PC-9 (cell line): ENCODE data around the gene APOC4. TPM values are rescaled to one million over a fixed set of nuclear protein-coding genes. Genes with fewer than 3 reads are reported as not detected.

ENCODE experiments used
- BruUV-seq: library from RNA; stranded (reverse); fragments of 400-500 nt; replicated peaks from 2 replicates; lab custom pipeline; 2021; lab: Mats Ljungman, UMichigan
- CTCF ChIA-PET: fragments of 300-600 bp; sonication (Branson Sonifier 250); formaldehyde crosslinking; loops from one replicate; lab custom pipeline; 2022; ENCODE audit warnings: antibody characterized with exemption; lab: Charles Lee
- POLR2A ChIA-PET: fragments of 300-600 bp; sonication (Branson Sonifier 250); formaldehyde crosslinking; loops from one replicate; lab custom pipeline; 2022; ENCODE audit warnings: antibody characterized with exemption; ENCODE audit not compliant: unreplicated experiment; lab: Charles Lee
- DNase-seq, 2 experiments: peaks; one replicate each; pipeline versions ENCODE4 v3.0.0 to v3.0.0-alpha.2; 2015 to 2022; ENCODE audit warnings: mixed read lengths in 1 of 2
- H2AFZ ChIP-seq: fragments of 200-600 bp; sonication (generic); 2 replicates; pipeline ENCODE4 v1.8.1; 2017; ENCODE audit warnings: antibody characterized with exemption
- H3F3A ChIP-seq: fragments of 200-600 bp; sonication (generic); 2 replicates; pipeline ENCODE4 v1.8.1; 2017; ENCODE audit warnings: antibody characterized with exemption, mild to moderate bottlenecking, low read depth; ENCODE audit not compliant: insufficient read depth
- H3K27ac ChIP-seq: fragments of 200-600 bp; sonication (generic); 2 replicates; pipeline ENCODE4 v1.6.1; 2016; ENCODE audit warnings: mixed run types
- H3K27me3 ChIP-seq: fragments of 200-600 bp; sonication (generic); 2 replicates; pipeline ENCODE4 v1.6.1; 2016; ENCODE audit warnings: low read depth, mixed run types; ENCODE audit not compliant: insufficient read depth
- H3K36me3 ChIP-seq: fragments of 200-600 bp; sonication (generic); 2 replicates; pipeline ENCODE4 v1.6.1; 2016; ENCODE audit warnings: low read depth, mixed run types
- H3K4me1 ChIP-seq: fragments of 200-600 bp; sonication (generic); replicated peaks from 2 replicates; pipeline ENCODE4 v1.6.1; 2016; ENCODE audit warnings: mixed run types; ENCODE audit not compliant: insufficient read depth
- H3K4me2 ChIP-seq: fragments of 200-600 bp; sonication (generic); 2 replicates; pipeline ENCODE4 v1.6.1; 2017; ENCODE audit warnings: mixed run types
- H3K4me3 ChIP-seq: fragments of 200-600 bp; sonication (generic); 2 replicates; pipeline ENCODE4 v1.6.1; 2016; ENCODE audit warnings: mixed run types
- H3K79me2 ChIP-seq: fragments of 200-600 bp; sonication (generic); 2 replicates; pipeline ENCODE4 v1.6.1; 2017; ENCODE audit warnings: low read depth, mixed run types
- H3K9me2 ChIP-seq: fragments of 200-600 bp; sonication (generic); 2 replicates; pipeline ENCODE4 v1.8.1; 2017; ENCODE audit warnings: mild to moderate bottlenecking; ENCODE audit not compliant: insufficient read depth
- H3K9me3 ChIP-seq: fragments of 200-600 bp; sonication (generic); 2 replicates; pipeline ENCODE4 v1.8.1; 2016; ENCODE audit warnings: low read depth; ENCODE audit not compliant: insufficient read depth
- H4K20me1 ChIP-seq: fragments of 200-600 bp; sonication (generic); 2 replicates; pipeline ENCODE4 v1.8.1; 2017; ENCODE audit not compliant: insufficient read depth
- EZH2 ChIP-seq: fragments of 200-600 bp; sonication (generic); IDR thresholded peaks from 2 replicates; pipeline ENCODE4 v1.8.0; 2017; ENCODE audit warnings: antibody characterized with exemption, low read depth
- intact Hi-C: fragments of 100-400 bp; cut with micrococcal nuclease; formaldehyde crosslinking; loops from one replicate; pipeline ENCODE4 v1.10.0; 2022; ENCODE audit not compliant: unreplicated experiment
- total RNA-seq: library from RNA; stranded (reverse); gene quantifications from 2 replicates; pipeline ENCODE4 v1.2.3, GENCODE V29; 2021
- TF ChIP-seq, protein P1 (sequence below): fragments of 200-600 bp; sonication (generic); conservative IDR thresholded peaks from 2 replicates; pipeline ENCODE4 v1.6.1; 2017; ENCODE audit warnings: mixed run types, antibody characterized with exemption, mild to moderate bottlenecking, moderate library complexity

Gene APOC4
- total RNA-seq, 1 experiment from 2014 or later: not detected

DNA sequence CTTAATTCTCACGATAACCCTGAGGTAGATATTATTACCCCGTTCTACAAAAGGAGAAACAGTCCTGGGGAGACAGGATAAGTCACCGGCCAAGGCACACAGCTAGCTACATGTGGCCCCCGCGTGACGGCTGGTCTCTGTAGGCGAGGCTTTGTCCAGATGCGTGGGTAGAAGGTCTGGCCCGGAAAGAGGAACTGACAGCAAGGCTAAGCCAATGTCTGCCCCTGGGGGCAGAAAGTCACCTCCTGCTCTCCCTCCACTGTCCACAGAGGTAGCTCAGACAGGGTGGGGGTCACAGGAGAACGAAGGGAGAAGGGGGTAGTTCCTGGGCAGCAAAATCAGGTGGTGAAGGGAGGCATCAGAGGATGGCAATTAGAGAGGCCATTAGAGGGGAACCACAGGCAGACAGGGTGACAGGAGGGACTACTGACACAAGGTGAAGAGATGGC lies 1.8 kb downstream of the APOC4 start:
- Histone ChIP-seq H3K79me2 (no peaks in the 10 kb centered on the region), H3K4me1 (no peaks in the 10 kb centered on the region), H3F3A (no peaks in the 10 kb centered on the region), H3K36me3 (no peaks in the 10 kb centered on the region), H3K4me3 (no peak overlapping the region), H3K4me2 (no peak overlapping the region), H2AFZ (no peak overlapping the region), H3K27me3 (no peaks in the 10 kb centered on the region), H3K9me2 (no peaks in the 10 kb centered on the region), H3K27ac (no peak overlapping the region), H3K9me3 (no peaks in the 10 kb centered on the region), H4K20me1 (no peaks in the 10 kb centered on the region)
- intact Hi-C loops: no loop called here
- no peak for TF ChIP-seq EZH2
- TF ChIP-seq, protein P1, sequence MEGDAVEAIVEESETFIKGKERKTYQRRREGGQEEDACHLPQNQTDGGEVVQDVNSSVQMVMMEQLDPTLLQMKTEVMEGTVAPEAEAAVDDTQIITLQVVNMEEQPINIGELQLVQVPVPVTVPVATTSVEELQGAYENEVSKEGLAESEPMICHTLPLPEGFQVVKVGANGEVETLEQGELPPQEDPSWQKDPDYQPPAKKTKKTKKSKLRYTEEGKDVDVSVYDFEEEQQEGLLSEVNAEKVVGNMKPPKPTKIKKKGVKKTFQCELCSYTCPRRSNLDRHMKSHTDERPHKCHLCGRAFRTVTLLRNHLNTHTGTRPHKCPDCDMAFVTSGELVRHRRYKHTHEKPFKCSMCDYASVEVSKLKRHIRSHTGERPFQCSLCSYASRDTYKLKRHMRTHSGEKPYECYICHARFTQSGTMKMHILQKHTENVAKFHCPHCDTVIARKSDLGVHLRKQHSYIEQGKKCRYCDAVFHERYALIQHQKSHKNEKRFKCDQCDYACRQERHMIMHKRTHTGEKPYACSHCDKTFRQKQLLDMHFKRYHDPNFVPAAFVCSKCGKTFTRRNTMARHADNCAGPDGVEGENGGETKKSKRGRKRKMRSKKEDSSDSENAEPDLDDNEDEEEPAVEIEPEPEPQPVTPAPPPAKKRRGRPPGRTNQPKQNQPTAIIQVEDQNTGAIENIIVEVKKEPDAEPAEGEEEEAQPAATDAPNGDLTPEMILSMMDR: no peak
- ChIA-PET CTCF (no interaction called here), POLR2A (no interaction called here)
- DNase-seq: no peak
- BruUV-seq: no TSS peak

DNA sequence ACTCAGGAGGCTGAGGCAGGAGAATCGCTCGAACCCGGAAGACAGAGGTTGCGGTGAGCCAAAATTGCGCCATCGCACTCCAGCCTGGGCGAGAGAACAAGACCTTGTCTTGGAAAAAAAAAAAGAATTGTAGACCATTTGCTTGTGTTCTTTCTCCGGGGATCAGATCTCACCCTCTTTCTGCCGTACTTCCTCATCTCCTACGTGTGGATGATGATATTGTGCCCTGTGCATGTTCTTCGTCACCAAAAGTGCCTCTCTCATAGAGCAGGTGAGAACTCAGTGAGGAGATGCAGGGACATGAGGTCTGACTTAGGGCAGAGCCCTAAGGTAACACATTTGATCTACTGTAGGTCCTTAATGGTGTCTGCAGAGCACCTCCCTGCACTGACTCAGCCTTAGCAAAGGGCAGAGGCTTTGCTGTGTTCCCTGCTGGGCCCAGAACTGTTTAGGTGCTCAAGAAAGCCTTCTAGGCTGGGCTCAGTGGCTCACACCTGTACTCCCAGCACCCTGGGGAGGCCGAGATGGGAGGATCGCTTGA lies 5.1 kb downstream of the APOC4 start:
- Histone ChIP-seq H3K9me2 (no peaks in the 10 kb centered on the region), H2AFZ (no peak overlapping the region), H3K79me2 (no peaks in the 10 kb centered on the region), H3K4me3 (no peak overlapping the region), H3K36me3 (no peaks in the 10 kb centered on the region), H4K20me1 (0 out of 2 replicates have a peak, but pooled peaks cover 3% of the 10 kb centered on the region), H3K4me2 (no peak overlapping the region), H3K4me1 (no peaks in the 10 kb centered on the region), H3K27me3 (no peaks in the 10 kb centered on the region), H3K9me3 (no peaks in the 10 kb centered on the region), H3F3A (peaks cover 12% of the 10 kb centered on the region; the same call in 1 of the 2 replicates), H3K27ac (no peak overlapping the region)
- BruUV-seq: no TSS peak
- ChIA-PET CTCF (no interaction called here), POLR2A (no interaction called here)
- no peak for DNase-seq
- no peak for TF ChIP-seq EZH2
- TF ChIP-seq, protein P1: no peak
- intact Hi-C loops: no loop called here

DNA sequence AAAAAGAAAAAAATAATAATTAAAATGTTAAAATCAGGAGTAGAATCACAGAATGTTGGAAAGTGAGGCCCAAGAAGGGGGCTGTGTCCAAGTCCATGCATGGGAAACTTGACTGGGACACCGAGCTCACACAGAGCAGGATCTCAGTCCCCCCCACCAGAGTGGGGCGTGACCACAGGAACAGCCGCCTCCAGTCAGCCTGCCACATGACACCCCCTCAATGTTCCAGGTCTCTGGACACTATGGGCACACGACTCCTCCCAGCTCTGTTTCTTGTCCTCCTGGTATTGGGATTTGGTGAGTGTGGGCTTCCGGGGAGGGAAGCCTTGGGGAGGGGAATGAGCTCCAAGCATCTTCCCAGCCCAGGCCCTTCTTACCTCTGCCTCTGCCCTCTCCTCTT lies 6.2 kb downstream of the APOC4 start:
- H3K36me3 ChIP-seq: no peaks in the 10 kb centered on the region
- H3K4me3 ChIP-seq: no peak overlapping the region
- H3K4me1 ChIP-seq: no peaks in the 10 kb centered on the region
- TF ChIP-seq EZH2: no peak
- TF ChIP-seq, protein P1: no peak
- no TSS peak for BruUV-seq
- no peak for DNase-seq
- no peak overlapping the region for H2AFZ ChIP-seq
- 0 out of 2 replicates have a peak, but pooled peaks cover 3% of the 10 kb centered on the region for H4K20me1 ChIP-seq
- no peaks in the 10 kb centered on the region for H3K79me2 ChIP-seq
- POLR2A ChIA-PET: no interaction called here
- H3F3A ChIP-seq: peaks cover 14% of the 10 kb centered on the region; the same call in 1 of the 2 replicates
- no peaks in the 10 kb centered on the region for H3K27me3 ChIP-seq
- H3K9me3 ChIP-seq: no peaks in the 10 kb centered on the region
- H3K27ac ChIP-seq: no peak overlapping the region
- H3K4me2 ChIP-seq: no peak overlapping the region
- CTCF ChIA-PET: no interaction called here
- intact Hi-C loops: no loop called here
- no peaks in the 10 kb centered on the region for H3K9me2 ChIP-seq
